Posterior vena cava (tissue), 2 donors: ENCODE data around the gene ZNF365. TPM values are rescaled to one million over a fixed set of nuclear protein-coding genes. Genes with fewer than 3 reads are reported as not detected.
"Not testable (repeated sequence)": the region's sequence is repeated elsewhere in the genome, so short reads cannot be mapped to it uniquely, and the experiment has no call there.

Experiments used
- DNase-seq: peaks from one replicate; pipeline ENCODE4 v3.0.0-alpha.2; 2020; ENCODE audit warnings: low spot score
- intact Hi-C, 2 donors: fragments of 100-400 bp; cut with DNase I; formaldehyde crosslinking; loops; one replicate each; pipeline versions ENCODE4 v1.14.1 to v1.14.2; 2022 to 2023
- total RNA-seq, 2 donors: library from RNA; stranded (reverse); fragmentation: NEBNext Ultra II Directional; extraction: Animal tissue kit (Norgen Biotek cat#: 25700); gene quantifications; one replicate each; pipeline ENCODE4 v1.2.1, GENCODE V29; 2021
- donor health status: DM: yes; HTN: yes; CAD: no.
- donor health status: DM: yes; HTN: yes; CAD: no.

Gene ZNF365
- total RNA-seq, 2 donors from 2014 or later = 0.10 to 0.23 TPM

DNA sequence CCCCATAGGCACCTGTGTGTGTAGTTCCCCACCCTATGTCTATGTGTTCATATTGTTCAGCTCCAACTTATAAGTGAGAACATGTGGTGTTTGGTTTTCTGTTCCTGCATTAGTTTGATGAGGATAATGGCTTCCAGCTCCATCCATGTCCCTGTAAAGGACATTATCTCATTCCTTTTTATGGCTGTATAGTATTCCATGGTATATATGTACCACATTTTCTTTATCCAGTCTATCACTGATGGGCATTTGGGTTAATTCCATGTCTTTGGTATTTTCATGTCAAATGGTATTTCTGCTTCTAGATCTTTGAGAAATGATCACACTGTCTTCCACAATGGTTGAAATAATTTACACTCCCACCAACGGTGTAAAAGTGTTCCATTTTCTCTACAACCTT is 36.4 kb downstream of the ZNF365 start:
- intact Hi-C loops, DNase-seq: not testable (repeated sequence)

DNA sequence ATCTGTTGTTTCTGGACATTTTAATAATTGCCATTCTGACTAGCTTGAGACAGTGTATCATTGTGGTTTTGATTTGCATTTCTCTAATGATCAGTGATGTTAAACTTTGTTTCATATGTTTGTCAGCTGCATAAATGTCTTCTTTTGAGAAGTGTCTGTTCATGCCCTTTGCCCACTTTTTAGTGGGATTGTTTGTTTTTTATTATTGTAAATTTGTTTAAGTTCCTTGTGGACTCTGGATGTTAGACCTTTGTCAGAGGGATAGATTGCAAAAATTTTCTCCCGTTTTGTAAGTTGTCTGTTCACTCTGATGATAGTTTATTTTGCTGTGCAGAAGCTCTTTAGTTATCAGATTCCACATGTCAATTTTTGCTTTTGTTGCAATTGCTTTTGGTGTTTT is 36.8 kb downstream of the ZNF365 start:
- DNase-seq, intact Hi-C loops: not testable (repeated sequence)

DNA sequence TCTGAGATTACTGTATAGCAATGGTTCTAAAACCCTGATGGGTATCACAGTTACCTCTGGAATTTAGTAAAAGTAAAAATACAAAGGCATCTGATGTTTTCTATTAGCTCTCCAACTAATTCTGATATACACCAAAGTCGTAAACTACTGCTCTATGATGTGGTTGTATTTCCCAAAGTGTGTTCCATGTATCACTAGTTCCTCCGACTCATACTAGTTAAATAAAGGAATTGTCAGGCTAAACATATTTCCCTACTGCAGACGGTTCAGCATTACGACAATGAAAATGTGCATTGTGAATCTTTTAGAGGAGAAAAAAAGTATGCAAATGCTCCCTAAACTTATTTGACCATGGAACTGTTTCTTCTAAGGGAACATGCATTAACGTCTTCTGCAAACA is 38.9 kb downstream of the ZNF365 start:
- intact Hi-C loops = no loop called here

DNA sequence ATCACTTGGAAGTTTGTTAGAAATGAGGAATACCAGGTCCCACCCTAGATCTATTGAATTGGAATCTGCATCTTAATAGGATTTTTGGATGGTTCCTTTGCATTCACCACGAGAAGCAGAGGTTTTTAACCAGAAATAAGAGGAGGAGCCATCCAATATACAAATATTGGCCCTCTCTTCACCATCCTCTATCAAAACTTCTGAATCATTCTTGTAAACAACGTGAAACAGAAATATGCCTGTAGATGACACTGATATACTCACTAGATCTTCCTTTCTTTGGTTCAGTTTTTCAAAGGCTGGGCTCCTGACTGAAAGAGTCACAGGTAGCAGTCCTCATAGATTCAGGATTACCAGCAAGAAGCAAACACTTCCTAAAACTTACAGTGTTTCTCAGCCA is 39.5 kb downstream of the ZNF365 start:
- intact Hi-C loops = no loop called here

More for the DNA sequence above, 38.9 kb downstream of the ZNF365 start:
- no peak for DNase-seq

DNA sequence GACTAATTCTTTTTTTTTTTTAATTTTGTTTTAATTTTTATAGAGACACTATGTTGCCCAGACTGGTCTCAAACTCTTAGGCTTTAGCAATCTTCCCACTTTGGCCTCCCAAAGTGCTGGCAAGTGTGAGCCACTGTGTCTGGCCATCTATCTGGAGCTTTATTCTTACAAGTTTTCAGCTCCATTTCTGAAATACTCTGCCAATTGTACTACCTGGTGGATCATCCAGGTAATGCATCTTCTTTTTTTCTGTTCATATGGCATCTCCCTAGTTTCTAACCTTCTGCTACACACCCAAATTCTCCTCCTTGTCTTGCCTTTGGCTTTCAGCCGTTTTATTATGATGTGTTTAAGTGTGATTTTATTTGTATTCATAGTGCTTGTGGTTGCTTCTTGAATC is 40.2 kb downstream of the ZNF365 start:
- DNase-seq = no peak
- intact Hi-C loops = no loop called here

More for the DNA sequence above, 39.5 kb downstream of the ZNF365 start:
- DNase-seq = no peak

DNA sequence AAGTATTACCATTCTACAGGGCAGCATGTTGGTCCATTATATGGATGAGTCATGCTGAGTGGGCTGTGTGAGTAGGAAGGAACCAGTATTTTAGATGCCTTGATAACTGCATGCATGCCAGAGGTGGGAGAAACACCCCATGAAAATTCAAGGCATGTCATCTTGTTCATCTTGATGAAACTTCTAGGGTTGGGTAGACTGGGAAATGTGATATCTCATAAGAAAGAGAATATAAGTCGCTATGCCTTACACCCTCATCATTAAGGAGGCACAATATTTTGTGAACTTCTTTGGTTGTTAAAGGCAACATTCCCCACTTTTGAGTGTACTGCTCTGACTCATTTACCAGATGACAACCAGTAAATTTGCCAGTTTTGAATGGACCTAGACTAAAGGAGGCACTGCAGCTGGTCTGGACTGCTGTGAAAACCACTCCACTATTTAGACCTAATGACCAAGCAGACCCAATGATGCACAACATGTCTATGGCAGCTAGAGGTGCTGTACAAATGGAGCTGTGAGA is 48.0 kb downstream of the ZNF365 start:
- intact Hi-C loops = no loop called here
- no peak for DNase-seq

DNA sequence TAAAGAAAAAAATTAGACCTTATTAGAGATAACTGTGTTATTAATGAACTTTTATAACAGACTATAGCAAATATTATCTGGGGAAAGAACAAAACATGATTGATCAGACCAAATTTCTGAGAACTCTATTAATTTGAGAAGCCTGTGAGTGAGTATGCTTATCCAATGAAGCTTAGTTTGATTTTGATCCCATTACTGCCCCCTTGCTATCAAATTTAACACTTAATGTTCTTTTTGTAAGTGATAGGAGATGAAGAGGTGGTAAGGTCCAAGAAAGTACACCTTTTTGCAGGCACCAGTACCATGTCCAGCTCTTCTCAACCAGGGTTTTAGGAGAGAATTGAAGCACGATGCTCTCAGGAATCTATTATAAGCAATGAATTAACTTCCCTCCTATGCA is 49.9 kb downstream of the ZNF365 start:
- no peak for DNase-seq
- intact Hi-C loops = no loop called here

DNA sequence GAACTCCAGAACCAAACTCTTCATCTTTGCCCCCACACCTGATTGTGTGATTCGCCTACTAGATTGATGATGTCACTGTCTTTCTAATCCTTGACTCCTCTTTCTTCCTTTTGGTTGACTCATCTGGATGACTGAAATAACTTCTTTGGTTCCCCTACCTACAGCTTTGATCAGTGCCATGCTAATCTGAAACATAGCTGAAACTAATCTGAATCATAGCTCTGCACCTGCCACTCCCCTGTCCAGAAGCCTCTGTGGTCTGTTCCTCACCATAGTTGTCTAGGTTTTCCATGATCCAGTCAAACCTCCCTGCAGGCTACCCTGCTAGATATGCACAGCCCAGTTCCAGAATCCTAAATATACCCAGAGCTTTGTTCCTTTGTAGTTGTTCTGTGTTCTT is 51.9 kb downstream of the ZNF365 start:
- DNase-seq = no peak
- intact Hi-C loops = no loop called here

DNA sequence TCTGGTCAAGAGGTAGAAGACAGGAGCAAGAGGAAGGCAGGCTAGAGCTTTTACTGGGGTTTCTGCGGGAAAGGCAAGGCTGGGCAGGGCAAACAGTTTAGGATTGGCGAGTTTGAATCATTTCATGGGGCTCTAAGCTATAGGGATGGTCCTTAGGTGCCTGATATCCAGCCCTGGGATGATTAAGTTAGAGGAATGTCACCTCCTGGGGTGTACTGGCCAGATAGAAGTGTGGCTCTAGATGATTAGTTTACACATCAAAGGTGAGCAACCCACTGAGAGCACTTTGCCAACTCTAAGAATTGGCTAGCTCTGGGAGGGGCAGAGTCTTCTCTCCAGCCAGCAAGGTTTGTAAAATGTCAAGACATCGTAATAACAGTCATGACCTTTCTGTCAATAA is 52.4 kb downstream of the ZNF365 start:
- intact Hi-C loops = no loop called here

DNA sequence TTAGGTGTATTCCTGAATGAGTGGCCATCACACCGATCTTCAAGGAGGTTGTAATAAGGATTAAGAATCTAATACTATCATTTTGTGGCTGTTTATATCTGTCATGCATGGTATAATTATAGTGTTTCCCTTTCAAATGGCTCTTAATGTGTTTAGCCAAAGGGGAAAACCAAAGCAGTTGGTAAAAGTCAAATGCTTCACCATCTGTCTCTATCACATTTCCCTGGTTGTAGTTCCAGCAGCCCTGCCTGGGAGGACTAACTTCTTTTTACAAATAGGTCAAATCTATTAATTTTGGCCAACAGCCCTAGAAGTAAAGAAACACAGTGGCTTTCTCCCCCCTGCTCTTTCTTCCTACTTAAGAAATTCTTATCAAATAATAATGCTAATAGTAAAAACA is 56.7 kb downstream of the ZNF365 start:
- intact Hi-C loops = no loop called here
- DNase-seq = no peak

More for the DNA sequence above, 52.4 kb downstream of the ZNF365 start:
- no peak for DNase-seq

DNA sequence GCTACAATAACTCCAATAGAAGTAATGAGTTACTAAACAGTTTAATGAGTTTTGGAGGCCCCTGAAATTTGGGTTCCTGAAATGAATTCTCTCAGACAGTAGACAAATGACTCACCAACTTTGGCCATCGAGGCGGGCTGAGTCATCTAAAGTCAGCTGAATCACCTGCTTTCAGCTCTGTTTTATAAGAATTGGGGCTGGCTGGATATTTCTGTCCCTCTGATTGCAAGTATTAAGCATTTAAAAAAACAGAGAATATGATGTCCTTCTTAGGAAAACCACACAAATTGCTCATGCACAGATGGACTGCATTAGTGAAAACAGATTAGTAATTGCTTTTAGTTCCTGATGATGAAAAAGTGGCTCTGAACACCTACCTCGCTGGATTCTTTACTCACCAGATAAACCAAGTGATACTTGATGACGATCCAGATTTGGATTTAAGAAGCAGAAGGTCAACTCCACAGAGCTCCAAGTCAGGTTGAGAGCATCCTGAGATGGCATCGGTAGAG is 59.1 kb downstream of the ZNF365 start:
- intact Hi-C loops = no loop called here
- DNase-seq = peak; percentile 92

DNA sequence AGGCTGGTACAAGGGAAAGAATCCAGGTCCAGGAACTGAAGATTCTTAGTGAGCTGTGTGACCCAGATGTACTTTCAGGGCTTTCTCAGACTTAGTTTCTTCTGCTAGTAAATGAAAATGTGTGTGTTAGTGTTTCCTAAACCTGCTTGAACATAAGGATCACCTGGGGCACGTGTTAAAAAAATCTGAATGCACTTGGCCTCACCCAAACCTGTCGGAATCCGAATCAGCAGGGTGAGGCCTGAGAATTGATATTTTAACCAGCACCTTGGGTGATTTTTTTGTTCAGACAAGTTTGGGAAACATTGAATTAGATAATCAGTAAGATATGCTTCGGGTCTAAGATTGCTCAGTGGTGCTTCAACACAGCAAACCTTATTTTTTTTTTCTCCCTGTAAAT is 59.7 kb downstream of the ZNF365 start:
- DNase-seq = no peak
- intact Hi-C loops = no loop called here

DNA sequence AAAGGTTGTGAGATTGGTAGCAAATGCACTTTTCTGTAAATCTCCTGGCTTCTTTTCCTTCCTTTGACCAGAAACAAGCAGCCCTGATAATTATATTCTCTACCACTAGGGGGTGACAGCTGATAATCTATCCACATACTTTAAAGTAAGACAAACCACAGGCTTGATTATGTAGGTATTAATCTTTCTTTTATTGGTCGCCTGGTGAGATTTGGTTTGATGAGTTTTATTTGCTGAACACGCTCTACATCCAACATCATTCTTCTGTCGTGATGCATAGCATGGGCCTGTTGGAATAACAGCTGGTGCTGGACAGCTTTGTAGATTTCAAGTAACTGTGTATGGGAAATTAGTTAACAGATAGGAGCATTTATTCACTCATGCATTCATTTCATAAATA is 63.5 kb downstream of the ZNF365 start:
- intact Hi-C loops = no loop called here
- no peak for DNase-seq

DNA sequence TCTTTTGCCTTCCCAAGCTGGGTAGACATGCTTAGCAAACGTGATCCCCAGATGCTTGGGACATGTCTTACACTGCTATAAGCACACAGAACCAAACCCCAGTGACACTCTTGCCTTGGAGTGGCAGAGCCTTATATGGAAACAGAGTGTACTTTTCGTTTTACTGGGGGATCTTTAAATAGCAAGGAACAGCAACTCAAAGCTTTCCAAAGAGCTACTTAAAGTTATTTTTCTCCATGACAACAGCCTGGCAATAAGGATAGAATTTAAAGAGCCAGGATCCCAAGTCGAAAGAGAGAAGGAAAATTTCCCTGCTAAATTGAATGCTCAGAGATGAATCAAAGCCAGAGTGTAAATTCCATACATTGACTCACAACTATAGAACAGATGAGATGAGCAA is 67.8 kb downstream of the ZNF365 start:
- DNase-seq = no peak
- intact Hi-C loops = loop anchor here in 1 of 2 donors (10.0 kb wide), 1 partner anchor 373 kb away; the partner anchor contains the start of gene EGR2

DNA sequence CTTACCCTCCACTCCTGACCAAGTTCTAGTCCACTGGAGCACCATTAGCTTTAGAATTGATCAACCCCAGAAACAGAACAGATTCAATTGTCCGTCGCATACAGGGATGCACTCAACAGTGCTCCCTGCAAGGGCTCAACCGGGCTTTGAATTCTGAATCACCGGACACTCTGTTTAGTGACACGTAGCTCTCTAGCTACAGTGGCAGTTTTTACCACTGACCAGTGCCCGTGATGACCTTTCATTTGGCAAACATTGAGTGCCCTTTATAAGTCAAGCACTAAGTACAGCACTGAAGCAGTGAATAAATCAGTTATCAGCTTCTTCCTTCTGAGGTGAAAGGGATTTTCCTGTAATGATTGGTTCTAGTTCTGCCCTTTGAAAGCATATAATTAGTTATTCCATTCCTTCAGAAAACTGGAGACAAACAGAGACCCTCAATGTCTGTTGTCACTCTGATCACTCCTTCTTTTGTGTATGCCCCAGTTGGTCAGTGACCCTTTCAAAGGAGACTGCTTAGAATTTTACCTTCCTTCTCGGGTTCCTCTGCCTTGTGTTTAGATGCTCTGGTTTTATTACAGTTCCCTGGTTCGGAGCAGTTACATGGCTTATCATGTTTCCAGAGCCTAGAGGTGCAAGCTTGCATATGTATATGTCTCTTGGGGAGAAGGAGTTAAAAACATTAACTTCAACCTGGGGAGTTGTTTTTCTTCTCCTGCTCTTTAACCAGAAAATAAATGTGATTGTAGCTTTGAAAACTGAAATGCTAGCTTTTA is 68.9 kb downstream of the ZNF365 start:
- no peak for DNase-seq
- intact Hi-C loops = loop anchor here in 1 of 2 donors (10.0 kb wide), 1 partner anchor 372 kb away; the partner anchor contains the start of gene EGR2

DNA sequence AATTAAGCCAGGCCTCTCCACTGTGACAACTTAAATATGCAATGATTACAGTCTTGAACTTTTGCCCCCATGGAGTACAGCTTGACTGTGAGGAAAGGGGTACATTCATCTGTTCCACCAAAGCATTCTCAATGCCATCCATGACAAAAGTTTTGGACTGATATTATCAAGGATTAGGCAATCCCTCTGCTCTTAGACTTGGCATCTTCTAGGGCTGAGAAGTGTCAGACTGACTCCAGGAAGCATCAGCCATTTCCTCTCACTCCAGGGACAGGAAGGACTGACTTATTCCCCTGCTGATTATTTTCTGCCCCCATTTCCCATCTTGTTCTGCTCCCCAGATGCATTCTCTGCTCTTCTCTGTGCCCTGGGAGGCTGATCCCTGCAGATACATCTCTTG is 69.7 kb downstream of the ZNF365 start:
- no peak for DNase-seq
- intact Hi-C loops = loop anchor here in 1 of 2 donors (10.0 kb wide), 1 partner anchor 371 kb away; the partner anchor contains the start of gene EGR2

DNA sequence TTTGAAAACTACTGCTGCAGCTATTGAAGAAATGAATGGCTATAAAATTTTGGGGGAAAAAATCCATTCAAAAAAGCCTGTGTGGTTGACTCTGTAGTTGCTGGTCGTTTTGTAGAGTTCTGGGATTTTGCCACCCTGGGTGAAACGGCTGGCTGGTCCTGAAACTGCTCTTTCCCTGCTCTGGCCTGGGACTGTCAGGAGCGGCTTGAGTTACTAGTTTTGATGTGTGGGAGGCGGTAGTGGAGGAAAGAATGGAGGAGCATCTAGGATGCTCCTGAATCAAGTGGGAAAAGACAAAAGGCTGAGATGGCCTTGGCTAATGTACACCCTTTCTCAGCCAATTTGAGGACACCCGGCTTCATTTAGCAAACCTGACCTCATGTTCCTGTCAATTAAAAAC is 72.5 kb downstream of the ZNF365 start:
- intact Hi-C loops = loop anchor here in 1 of 2 donors (10.0 kb wide), 1 partner anchor 368 kb away; the partner anchor contains the start of gene EGR2
- DNase-seq = no peak

DNA sequence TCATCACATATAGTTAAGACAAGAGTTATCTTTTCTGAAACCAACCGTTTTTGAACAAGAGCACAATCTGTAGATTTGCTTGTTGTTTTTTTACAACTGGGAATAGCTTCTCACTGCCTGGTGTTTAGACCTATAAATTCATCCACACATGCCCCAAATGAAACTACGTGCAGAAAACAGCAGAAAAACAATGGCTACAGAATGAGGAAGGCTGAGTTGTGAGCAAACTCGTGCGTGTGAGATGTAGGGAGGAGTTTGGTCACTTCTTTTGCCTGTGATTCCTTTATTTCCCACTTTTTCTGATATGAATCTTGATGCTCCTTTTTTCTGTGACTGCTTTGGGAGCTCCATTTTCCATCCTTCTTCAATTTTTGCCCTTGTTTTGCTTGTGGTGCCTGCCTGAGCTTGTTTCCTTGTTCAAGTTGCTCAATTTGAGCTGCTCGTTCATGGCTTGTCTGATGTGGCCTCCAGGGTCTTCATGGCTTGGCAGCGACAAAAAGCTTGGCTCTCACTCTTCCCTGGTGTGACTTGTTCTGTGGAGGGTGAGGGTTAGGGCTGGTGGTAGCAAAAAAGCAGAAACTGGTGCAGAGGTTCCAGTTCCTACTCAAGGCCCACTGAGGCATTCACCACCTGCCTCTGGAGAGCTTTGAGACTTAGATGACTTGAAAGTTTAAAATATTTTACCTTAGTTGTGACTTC is 76.9 kb downstream of the ZNF365 start:
- intact Hi-C loops = no loop called here
- no peak for DNase-seq

DNA sequence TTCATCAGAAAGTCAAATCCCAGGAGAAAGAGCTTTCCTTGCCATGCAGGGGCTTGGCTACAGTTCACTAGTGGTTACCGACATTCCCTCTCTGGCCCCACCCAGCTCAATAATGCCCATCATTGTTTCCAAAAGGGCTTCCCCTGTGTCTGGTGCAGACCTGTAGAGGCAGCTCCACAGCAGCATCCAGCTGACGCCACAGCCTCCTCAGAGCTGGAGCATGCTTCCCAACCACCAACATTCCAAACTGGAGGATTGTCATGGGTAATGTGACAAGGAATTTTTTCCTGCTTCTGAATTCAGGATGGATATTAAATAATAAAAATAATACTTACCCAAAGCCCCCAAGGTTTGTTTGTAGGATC is 77.4 kb downstream of the ZNF365 start:
- intact Hi-C loops = no loop called here
- no peak for DNase-seq
